Fibroblast of mammary gland (primary cell): ENCODE results near the gene HIGD2B.
A peak's percentile ranks its signal among the peaks of the same experiment; 100 is the strongest.

Experiments
- DNase-seq: peaks from one replicate; pipeline ENCODE4 v3.0.0-alpha.2; 2010; ENCODE audit warnings: low read depth
- H3K4me3 ChIP-seq: 2 replicates; pipeline ENCODE4 v1.5.1; 2011; ENCODE audit warnings: low read depth, mild to moderate bottlenecking, low read length, moderate library complexity; ENCODE audit not compliant: control insufficient read depth
- TF ChIP-seq, protein P1 (sequence below): conservative IDR thresholded peaks from 2 replicates; pipeline ENCODE4 v1.5.1; 2011; ENCODE audit warnings: low read depth, low read length, inconsistent platforms; ENCODE audit not compliant: control insufficient read depth, insufficient read depth

The HIGD2B gene

DNA sequence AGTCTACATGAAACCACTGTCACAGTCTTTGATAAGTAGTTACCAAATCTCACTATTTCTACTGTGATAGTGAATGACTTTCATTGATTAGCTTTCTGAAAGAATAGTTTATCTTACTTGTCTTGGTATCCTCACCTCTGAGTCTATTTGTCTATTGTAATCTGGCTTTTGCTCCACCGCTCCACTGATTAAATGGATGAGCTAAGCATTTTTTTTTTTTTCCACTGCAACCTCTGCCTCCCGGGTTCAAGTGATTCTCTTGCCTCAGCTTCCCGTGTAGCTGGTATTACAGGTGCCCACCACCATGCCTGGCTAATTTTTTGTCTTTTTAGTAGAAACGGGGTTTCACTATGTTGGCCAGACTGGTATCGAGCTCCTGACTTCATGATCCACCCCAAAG, 13.0 kb upstream of the HIGD2B start:
- no peak overlapping the region for H3K4me3 ChIP-seq
- DNase-seq: no peak
- TF ChIP-seq, protein P1, sequence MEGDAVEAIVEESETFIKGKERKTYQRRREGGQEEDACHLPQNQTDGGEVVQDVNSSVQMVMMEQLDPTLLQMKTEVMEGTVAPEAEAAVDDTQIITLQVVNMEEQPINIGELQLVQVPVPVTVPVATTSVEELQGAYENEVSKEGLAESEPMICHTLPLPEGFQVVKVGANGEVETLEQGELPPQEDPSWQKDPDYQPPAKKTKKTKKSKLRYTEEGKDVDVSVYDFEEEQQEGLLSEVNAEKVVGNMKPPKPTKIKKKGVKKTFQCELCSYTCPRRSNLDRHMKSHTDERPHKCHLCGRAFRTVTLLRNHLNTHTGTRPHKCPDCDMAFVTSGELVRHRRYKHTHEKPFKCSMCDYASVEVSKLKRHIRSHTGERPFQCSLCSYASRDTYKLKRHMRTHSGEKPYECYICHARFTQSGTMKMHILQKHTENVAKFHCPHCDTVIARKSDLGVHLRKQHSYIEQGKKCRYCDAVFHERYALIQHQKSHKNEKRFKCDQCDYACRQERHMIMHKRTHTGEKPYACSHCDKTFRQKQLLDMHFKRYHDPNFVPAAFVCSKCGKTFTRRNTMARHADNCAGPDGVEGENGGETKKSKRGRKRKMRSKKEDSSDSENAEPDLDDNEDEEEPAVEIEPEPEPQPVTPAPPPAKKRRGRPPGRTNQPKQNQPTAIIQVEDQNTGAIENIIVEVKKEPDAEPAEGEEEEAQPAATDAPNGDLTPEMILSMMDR: no peak

DNA sequence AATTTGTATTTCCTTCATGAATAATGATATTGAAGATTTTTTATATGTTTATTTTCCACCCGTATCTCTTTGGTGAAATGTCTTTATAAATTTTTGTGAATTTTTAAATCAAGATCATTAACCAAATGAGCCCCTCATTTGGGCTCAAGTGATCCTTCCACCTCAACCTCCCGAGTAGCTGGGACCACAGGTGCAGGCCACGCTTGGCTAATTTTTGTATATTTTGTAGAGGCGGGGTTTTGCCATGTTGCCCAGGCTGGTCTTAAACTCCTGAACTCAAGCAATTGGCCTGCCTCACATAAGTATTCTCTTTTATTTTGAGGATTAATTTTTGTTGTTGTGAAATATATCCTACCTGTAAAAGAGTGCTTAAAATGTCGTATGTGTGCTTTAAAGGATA, 5.0 kb upstream of the HIGD2B start:
- DNase-seq: no peak
- no peak overlapping the region for H3K4me3 ChIP-seq
- TF ChIP-seq, protein P1: no peak

DNA sequence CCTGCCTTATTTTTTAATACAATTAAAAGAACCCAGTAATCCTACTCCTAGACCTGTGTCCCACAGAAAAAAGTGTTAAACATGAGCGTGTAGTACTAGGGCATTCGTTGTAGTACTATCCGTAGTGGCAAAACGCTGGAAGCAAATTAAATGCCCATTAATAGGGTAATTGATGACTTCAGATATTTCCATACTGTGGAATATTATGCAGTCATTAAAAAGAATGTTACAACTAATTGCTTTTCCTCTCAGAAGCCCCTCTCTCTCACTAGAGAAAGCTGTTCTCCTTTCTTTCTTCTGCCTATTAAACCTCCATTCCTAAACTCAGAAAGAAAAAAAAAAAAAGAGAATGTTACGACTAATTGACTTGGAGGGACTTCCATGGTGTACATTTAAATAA, 2.7 kb upstream of the HIGD2B start:
- no peak overlapping the region for H3K4me3 ChIP-seq
- no peak for DNase-seq
- TF ChIP-seq, protein P1: no peak

DNA sequence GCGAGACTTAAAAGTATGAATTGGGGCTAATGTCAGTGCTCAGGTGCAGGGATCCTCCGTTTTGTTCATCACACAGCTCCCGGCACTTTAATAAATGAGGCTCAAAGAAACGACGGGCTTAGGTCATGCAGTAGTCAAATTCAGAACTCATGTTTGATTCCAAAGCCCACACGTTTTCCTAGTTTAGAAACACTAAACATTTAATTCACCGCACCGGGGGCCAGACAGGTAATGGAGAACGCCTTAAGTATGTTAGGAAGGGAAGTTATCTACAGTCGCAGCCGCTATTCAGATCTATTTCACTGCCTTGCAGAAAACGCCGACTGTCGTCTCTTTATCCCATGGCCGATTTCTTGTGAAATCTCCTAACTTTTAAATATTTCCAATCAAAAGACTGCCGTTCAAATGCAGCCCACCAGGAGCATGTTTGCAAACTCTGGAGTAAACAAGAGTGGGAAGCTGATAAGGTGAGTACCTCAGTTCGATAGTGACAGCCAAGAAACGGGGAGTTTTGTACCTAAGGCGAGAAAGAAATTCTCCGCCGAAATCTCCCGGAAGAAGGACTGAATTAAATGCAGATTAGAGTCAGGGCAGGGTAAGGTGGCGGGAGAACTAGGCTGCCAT, 569 bp downstream of the HIGD2B start:
- TF ChIP-seq, protein P1: no peak
- no peak for DNase-seq

DNA sequence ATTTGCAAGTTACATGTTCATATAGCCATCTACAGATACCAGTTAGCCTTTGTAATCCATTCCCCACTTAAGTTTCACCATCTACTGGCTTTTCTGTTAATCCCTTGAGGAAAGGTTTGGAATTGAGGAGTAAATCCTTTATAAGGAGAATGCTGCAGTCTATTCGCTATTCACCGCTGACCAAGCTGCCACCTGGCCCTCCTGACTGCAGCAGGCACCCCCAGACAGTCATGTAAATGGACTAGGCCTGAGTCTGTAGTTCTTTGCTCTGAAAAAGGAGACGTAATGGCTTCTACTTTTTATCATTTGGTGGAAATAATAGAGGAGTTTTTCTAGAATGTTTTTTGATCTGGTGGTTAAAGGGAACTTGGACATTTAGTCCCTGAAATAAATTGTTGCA, 3.2 kb downstream of the HIGD2B start:
- no peak overlapping the region for H3K4me3 ChIP-seq
- TF ChIP-seq, protein P1: no peak
- DNase-seq: no peak

More for the DNA sequence above, 569 bp downstream of the HIGD2B start:
- H3K4me3 ChIP-seq: peak overlapping the region; percentile 64

DNA sequence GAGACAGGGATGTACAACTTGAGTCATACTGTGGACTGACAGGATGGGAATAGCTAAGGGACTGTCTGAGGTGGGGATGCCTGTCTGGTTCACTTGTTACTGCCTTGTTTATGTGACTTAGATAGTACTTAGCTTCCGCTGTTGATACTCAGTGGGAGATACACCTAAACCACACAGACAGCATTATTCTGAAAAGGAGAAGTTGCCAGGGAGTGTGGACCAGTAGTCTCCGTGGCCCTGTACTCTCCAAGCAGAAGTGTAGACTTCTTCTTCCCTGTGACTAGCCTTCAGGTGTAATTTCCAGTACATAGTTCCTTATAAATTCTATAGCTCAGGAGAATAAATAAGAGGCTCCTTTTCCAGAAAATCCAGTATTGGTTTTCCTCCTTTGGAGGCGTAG, 5.1 kb downstream of the HIGD2B start:
- DNase-seq: no peak
- TF ChIP-seq, protein P1: no peak
- H3K4me3 ChIP-seq: no peak overlapping the region

DNA sequence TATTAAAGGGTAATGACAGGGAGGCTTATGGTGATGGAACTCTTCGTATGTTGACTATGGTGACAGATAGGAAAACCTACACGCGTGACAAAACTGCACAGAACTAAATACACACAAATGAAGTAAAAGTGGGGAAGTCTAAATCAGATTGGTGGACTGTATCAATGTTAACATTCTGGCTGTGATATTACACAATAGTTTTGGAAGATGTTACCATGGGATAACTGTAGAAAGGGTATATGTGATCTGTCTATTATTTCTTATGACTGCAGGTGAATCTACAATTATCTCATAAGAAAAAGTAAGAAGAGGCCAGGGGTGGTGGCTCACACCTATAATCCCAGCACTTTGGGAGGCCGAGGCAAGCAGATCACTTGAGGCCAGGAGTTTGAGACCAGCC, 9.1 kb downstream of the HIGD2B start:
- no peak for DNase-seq

More for the DNA sequence above, 9.1 kb downstream of the HIGD2B start:
- TF ChIP-seq, protein P1: no peak
- no peak overlapping the region for H3K4me3 ChIP-seq
